Stimulated activated CD8-positive, alpha-beta memory T cell treated with anti-CD3 and anti-CD28 coated beads, Interleukin-4, amount 100 ng/mL, for 48 hours (primary cell): ENCODE data around the gene WDR73.
A peak's percentile ranks its signal among the peaks of the same experiment; 100 is the strongest.
"Not testable (repeated sequence)": the region's sequence is repeated elsewhere in the genome, so short reads cannot be mapped to it uniquely, and the experiment has no call there.

Experiments used
- DNase-seq: peaks from one replicate; pipeline ENCODE4 v3.0.0-alpha.2; 2020

Gene WDR73

DNA sequence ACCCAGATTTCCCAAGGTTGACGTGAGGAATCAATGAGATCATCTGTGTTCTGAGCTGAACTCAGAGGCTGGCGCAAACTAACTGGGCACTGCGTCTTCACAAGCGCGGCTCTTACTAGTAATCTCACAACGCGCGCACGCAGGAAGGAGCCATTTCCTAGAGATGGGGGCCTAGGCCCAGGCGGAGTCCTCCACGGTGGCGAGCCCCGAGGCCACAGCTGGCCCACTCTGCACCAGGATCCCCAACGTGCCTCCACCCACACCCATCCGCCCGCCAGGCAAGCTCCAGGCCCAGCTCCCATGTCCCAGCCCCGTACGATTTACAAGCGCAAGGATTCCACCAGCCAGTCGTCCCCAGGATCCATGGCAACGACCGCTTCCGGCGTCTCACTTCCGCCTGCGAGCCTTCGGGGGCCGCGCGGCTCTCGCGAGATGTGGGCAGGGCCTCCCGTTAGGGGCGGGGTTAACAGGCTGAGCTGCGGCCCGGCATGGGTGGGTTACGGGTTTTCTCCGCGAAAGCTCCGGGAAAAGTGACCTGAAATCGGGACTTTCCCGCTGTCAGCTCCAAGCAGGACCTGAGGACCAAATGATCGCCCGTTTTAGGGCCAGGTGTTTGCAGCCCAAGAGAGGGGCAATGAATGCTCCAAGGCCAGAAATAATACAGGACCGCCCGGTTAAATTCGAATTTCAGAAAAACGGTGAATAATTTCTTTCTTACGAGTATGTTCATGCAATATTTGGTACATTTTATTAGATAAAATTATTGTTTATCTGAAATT is at the start of gene WDR73:
Gene WDR73 (minus strand): TSS at position 374 of the 779 bp plus-strand sequence. CDS start 9 bp downstream, at position 365.
- DNase-seq = peak; percentile 99

DNA sequence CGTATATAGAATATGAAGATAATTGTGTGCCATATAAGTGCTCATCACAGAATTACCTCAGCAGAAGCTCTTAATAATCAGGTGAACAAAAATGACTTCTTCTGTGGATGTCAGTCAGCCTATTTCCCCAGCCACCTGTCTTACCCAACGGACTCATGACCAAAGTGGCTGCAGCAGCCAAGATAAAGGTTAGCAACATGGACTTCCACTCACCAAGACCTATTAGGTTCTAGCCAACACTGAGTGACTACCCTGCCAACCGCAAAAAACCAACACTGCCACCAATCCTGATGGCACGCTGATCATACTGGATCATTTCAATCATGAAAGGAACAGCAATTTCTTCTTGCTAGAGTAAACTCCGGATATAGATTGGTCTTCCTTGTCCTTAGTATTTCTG is 49.7 kb upstream of the WDR73 start:
- DNase-seq = no peak

DNA sequence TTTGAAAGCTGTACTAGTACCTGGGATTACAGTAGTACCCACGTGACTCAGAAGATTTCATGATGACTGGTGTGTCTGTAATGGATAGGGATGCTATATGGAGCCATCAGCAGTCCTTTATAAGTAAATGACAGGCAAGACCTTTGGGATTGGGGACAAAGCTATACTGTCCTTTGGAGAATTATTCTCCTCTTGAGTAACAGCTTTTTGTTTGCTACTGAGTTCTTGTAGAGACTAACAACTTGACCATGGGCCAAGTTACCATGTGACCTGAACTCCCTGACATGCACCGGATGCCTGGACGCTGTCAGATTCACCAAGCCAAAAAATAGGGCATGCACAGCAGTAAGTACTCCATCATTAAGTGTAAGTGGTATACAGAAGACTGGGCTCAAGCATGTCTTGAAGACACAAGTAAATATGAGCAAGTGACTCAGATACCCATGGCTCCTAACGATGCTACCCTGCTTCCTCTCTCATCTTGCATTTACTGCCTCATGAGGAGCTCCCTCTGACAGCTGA is 48.9 kb upstream of the WDR73 start:
- no peak for DNase-seq

DNA sequence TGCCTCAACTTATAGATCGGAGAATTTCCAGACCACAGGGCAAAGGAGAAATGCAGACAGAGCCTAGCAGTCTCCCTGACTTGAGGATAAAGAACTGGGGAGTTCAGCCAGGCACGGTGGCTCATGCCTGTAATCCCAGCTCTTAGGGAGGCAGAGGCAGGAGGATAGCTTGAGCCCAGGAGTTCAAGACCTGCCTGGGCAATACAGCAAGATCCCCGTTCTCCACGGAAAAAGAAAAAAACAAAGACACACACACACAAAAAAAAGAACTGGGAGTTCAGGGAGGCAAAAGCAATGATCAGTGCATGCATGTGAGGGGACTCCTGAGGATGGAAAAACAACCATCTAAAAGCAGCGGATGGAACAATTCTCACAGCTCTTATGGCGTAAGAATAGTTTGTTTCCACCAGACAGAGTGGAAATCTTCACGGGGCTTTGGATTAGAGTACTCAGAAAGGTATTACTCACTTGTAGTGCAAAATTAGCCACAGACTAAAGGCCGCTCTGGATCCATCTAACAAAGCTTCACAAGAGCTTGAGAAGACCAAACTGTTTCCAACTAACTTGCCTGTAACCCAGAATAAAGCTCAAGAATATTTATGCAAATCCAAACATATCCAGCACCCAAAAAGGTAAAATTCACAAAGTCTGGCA is 45.6 kb upstream of the WDR73 start:
- DNase-seq = no peak

DNA sequence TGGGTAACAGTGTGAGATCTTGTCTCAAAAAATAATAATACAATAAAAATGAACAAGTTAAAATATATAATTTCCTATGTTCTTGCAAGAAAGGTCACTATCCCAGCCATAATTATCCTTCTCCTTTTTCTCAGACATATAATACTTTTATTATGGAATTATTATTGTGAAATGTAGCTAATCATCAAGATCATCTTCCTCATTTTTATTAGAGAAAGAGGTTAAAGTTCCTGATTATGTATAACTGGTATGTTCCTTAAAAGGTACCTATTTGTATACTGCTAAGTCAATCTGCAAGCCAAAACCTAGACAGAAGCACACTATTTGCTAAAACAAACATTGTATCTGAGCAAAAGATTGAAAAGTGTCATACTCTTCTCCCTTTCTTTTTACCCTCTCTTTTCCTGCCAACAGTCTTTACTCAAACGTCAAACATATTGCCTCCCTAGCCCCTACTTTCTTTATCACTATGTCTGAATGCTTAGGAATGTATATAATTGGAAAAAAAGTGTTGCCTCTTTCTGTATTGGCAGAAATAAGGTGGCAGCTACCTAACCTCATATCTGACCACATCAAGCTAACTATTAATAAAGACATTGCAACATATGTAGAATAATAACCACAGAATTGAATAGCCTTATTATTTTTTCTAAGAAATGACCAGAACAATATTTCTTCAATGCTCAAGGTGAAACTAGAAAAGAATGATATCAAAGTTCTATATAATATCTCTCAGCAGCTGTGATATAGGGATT is 43.3 kb upstream of the WDR73 start:
- DNase-seq = no peak

DNA sequence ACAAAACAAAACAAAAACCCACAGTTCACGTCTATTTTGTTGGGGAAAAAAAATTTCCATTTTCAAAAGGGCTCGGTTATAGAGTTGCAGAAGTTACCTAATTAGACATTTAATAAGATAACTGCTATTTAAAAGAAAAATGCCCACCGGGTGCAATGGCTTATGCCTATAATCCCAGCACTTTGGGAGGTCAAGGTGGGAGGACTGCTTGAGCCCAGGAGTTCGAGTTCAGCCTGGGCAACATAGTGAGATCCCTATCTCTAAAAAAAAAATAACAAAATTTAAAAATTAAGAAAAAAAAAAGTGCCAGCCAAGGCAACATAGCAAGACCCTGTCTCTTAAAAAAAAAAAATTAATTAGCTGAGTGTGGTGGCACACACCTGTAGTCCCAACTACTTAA is 42.7 kb upstream of the WDR73 start:
- no peak for DNase-seq

DNA sequence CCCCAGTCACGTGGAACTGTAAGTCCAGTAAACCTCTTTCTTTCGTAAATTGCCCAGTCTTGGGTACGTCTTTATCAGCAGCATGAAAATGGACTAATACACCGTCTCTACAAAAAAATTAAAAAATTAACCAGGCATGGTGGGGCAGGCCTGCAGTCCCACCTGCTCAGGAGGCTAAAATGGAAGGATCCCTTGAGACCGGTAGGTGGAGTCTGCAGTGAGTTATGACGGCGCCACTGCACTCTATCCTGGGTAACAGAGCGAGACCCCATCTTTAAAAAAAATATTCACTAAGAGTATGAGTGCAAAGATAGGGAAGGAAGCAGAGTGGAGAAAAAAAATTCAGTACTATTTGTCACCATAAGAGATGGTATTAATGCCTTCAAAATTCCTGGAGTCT is 36.3 kb upstream of the WDR73 start:
- DNase-seq = no peak

DNA sequence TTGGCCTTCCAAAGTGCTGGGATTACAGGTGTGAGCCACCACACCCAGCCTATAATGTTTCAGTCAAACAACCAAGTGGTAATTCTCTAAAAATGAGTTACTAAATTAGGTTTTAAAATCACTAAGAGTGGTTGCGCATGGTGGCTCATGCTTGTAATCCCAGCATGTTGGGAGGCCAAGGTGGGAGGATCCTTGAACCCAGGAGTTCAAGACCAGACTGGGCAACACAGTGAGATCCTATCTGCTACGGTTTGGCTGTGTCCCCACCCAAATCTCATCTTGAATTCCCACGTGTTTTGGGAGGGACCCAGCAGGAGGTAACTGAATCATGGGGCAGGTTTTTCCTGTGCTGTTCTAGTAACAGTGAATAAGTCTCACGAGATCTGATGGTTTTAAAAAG is 35.8 kb upstream of the WDR73 start:
- DNase-seq = no peak

DNA sequence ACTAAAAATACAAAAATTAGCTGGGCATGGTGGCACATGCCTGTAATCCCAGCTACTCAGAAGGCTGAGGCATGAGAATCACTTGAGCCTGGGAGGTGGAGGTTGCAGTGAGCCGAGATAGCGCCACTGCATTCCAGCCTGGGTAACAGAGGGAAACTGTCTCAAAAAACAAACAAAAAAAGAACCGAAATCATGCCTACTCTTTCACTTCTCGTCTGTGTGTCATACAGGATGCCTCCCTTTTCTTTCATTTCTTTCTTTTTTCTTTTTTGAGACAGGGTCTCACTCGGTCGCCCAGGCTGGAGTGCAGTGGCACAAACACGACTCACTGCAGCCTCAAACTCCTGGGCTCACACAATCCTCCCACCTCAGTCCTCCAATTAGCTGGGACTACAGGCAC is 32.4 kb upstream of the WDR73 start:
- not testable (repeated sequence) for DNase-seq

DNA sequence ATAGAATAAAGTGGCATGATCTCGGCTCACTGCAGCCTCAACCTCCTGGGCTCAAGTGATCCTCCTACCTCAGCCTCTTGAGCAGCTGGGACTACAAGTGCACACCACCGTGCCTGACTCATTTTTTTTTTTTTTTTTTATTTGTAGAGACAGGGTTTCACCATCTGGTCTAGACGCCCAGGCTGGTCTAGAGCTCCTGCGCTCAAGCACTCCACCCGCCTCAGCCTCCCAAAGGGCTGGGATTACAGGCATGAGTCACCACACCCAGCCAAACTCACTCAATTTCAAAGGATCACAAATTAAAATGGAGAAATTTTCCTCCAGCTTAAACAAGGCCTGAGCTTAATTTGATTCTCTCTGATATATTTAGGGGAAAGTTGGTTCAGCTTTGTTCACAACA is 31.2 kb upstream of the WDR73 start:
- DNase-seq = no peak

DNA sequence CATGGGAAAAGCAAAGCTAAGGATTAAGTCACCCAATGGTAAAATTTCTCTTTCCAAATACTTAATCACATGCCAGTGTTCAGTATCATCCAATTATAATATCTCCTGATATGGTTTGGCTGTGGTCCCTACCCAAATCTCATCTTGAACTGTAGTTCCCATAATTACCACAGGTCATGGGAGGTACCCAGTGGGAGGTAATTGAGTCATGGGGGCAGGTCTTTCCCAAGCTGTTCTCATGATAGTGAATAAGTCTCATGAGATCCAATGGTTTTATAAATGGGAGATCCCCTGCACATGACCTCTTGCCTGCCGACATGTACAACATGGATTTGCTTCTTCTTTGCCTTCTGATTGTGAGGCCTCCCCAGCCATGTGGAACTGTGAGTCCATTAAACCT is 30.0 kb upstream of the WDR73 start:
- DNase-seq = no peak

DNA sequence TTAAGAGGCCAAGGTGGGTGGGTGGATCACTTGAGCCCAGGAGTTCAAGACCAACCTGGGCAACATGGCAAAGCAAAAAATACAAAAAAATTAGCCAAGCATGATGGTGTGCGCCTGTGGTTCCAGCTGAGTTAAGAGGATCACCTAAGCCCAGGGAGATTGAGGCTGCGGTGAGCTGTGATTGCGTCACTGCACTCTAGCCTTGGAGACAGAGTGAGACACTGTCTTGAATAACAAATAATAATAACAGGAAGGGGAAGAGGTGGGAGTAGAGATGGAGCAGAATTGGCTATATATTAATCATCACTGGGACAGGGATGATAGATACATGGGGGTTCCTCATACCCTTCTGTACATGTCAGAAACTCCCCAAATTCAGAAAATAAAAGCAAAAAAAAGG is 27.7 kb upstream of the WDR73 start:
- DNase-seq = peak; percentile 43

DNA sequence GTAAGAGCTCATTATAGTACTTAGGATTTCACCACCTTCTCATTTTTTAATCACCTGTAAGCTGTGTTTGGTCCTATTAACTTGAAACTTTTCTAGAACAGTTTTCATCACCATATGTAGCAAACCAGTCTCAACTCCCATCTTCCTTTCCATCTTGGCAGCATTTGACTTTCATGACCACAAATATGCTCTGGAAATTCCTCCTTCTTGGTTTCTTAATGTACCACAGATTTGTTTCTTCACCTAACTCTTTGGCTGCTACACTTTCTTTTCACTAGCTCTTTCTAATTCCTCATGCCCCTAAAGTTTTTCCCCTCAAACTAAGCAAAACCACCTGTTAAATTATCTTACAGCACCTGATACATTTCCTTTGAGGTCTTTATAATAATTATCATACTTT is 17.1 kb upstream of the WDR73 start:
- no peak for DNase-seq

DNA sequence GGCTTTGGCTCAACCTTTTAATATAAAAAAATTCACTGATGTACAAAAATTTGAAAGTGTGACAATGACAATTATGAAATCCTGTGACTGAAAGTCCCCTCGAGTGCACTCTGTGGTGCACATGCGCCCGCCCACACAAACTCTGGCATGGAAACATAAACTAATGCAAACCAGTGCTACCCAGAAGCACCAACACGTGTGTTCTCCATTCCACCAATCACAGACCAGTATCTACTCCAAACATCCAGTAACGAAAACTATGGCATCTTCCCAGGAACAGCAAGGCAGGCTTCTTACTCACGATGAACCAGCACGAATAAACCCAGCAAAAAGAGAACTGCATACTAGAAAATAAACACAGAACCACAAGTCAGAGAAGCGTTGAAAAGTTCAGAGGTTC is 15.6 kb upstream of the WDR73 start:
- DNase-seq = peak; percentile 72

DNA sequence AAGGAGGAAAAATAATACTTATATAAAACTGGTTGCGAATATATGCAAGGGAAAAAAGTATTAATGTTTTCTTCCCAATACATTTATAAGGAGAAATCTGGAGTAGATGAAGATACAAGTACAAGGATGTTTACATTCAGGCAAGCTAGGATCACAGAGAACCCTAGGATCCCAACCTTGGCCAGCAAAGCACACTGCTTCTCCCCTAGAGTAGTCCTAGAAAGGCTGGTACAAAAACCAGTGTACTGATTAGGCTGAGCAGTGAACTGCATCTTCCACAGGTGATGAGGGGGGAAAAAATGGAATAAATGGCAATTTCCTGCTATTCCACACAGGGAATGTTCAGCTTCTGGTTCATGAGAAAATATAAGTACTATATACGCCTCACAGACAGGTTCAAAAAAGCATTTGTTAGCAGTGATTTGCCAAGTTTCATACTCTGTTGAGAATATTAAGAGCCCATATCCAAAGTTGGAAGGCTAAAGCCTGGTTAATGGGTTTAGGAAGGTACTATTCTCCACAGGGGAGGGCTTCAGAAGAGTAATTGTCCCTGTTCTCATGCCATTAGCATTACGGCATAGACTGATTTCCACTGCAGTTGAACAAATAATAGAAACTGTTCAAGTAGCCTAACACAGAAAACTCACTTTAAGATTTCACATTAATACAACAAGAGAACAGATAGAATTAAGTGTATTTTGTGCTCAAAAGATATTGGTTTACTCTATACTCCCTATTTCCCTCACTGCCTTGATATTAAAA is 14.3 kb upstream of the WDR73 start:
- DNase-seq = no peak

DNA sequence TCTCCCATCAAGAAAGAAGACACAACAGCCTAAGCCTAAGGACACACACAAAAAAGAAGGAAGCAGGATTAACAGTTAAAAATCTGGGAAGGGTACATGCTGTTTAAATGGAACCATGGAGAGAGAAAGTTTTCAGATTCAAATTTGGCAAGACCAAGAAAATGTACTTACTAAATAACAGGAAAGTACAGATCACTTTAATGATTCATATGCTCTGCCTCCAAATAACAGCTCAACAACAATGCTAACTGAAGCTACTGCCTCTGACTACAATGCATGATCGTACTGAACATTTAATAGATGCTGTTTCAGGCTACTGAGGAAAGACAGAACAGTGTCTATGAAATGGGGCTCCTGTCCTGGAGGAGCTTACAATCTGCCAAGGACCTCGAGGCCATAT is 12.3 kb upstream of the WDR73 start:
- DNase-seq = no peak

DNA sequence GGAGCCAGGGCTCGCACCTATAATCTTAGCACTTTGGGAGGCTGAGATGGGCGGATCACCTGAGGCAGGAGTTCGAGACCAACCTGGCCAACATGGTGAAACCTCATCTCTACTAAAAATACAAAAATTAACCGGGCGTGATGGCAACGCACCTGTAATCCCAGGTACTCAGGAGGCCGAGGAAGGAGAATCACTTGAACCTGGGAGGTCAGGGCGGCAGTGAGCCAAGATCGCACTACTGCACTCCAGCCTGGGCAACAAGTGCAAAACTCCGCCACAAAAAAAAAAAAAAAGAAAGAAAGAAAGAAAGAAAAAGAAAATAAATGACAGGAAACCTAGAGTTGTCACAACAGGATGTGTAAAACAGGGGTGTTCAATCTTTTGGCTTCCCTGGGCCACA is 6.9 kb upstream of the WDR73 start:
- no peak for DNase-seq

DNA sequence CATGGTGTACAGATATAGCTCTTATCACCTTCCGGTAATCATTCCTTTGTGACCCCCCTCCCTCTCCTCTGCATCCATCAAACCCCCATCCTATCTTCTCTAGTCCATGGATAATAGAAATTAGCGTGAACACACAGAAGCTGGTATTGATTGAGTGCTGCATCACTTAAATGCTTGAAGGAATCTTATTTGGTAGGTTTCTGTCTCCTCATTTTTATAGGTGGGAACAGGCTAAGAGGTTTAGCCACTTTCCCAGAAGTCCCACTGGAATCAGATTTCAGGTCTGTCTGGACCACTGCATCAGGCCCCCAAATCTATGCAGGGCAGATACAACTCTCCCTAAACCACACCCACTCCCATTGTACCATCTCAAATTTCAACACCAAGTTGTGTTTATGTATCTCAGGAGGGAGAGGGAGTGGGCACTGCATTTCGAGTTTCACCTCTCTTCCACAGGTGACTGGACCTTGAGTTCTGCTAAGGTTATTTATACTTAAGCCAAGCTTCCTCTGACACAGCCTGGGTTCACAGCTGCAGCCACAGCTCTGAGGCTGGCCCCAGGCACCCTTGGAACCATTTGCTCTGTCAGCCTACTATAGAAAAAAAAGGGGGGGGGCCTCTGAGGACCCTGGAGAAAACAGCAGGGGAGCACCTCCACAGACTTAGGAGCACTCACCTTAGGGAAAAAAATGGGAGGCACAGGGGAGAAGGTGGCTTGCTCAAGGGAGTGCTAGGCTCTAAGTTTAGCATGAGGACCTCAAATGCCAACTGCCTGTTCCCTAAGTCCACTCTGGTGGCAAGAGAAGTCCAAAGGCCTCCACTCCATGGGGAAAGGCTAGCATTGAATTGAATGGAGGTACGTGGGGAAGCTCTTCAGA is 6.1 kb upstream of the WDR73 start:
- DNase-seq = no peak

DNA sequence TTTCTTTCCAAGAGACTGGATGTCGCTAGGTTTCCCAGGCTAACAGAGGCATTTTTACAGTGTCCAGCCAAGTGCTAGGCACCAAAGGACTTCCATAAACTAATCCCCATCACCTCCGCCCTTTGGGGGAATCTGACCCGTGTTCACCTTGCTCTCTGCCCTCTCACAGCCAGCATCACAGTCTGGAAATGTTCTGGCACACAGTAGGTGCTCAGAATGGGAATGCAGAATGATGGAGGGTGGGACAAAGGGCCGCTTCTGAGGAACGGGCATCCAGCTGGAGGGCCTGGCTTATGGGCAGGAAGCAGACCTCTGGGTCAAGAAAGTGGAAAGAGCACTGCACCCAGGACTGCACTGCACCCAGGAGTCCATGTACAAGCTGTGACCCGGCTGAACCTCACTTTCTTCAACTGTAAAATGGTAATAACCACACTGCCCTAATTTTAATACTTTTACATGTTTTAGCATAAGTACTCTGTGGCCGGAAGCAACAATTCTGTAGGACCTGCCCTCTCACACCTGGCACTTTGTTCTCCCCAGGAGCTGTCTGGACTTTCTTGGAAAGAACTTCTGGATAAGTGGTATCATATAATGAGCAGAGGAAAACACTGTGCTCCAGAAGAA is 4.8 kb upstream of the WDR73 start:
- DNase-seq = no peak

DNA sequence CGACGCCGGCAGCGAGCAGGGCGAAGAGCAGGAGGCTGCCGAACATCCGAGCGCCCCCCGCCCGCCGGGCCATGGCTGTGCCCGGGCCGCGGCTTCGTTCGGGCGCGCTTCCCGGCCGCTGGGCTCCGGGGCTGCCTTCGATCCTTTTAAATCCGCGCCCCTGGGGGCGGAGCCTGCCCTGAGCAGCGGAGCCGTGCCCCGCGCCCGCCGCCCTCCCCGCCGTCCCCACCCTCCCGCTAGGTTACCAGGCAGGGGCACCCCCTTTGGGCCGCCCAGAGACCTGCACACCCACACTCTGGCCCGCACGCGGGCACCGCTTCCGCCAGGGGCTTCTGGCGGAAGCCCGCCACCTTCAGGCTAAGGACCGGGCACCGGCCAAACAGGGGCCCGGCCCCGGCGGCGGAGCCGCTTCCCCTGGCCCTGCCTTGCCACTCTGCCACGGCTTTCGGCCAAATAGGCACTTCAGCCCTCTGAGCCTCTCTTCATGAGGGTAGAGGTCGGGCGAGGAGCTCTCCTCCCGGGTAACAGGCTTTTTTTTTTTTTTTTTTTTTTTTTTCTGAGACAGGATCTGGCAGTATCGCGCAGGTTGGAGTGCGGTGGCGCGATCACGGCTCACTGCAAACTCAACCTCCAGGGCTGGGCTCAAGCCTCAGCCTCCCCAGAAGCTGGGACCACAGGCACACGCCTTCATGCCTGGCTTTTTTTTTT is 4.2 kb upstream of the WDR73 start, which contains the start of gene NMB:
Gene NMB (minus strand): TSS at position 120 of the 708 bp plus-strand sequence. CDS start 47 bp downstream, at position 73.
- DNase-seq = peak; percentile 84

DNA sequence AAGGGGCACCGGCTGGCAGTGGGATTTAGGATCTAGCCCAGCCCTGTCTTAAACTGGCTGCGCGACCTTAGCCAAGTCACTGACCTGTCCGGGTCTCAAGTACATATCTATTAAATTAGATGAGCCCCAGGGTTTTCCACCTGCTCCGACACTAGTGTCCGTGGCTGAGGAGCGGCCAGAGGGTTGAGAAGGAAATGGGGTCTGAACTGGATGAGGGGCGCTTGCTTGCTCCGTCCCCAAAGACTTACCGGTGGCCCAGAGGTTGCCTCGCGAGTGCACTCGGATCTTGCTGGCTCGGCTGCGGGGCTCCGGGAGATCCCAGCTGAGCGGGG is 3.6 kb upstream of the WDR73 start:
- no peak for DNase-seq
